ENCODE results near the gene PNPO.

Gene PNPO

DNA sequence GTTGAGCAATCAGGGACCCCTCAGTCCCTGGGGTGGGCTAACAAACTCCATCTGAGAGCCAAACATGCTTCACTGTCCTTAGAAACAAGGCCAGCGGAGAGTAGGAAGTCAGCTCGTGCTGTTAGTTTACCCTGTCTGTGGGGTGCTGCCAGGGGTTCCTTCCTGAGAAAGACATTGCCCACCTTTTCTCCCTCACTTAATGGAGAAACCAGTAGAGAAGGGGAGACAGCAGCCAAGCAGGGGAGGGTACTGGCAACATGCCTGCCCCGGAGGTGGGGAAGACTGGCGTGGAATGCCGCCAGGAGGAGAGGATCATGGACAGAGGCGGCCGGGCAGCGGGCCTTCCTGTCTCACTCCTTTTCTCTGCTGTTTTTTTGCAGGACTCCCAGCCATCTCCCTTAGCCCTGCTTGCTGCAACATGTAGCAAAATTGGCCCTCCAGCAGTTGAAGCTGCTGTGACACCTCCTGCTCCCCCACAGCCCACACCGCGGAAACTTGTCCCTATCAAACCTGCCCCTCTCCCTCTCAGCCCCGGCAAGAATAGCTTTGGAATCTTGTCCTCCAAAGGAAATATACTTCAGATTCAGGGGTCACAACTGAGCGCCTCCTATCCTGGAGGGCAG is 25.5 kb upstream of the PNPO start:
- Histone ChIP-seq H3K9me2 (ENCODE audit: low read depth, low read length) (no peaks in the 10 kb centered on the region), H4K20me1 (ENCODE audit: insufficient read depth, low read length) (no peaks in the 10 kb centered on the region), H3K27me3 (ENCODE audit: insufficient read depth, low read length) (no peaks in the 10 kb centered on the region), H3K9me3 (ENCODE audit: low read length) (no peaks in the 10 kb centered on the region), H2AFZ (ENCODE audit: low read length) (no peak overlapping the region), H3F3A (ENCODE audit: insufficient read depth, low read length) (no peaks in the 10 kb centered on the region), H3K36me3 (ENCODE audit: insufficient read depth, low read length) (0 out of 2 replicates have a peak, but pooled peaks cover 6% of the 10 kb centered on the region), H3K4me2 (ENCODE audit: low read length) (no peak overlapping the region), H3K4me1 (ENCODE audit: insufficient read depth, low read length, severe bottlenecking) (no peaks in the 10 kb centered on the region), H3K4me3 (ENCODE audit: low read depth, low read length, poor library complexity, severe bottlenecking) (no peak overlapping the region), H3K9ac (ENCODE audit: low read length) (no peak overlapping the region), H3K79me2 (ENCODE audit: insufficient read depth, low read length) (no peaks in the 10 kb centered on the region), H3K27ac (ENCODE audit: low read depth, low read length, poor library complexity, severe bottlenecking) (no peak overlapping the region)
- TF ChIP-seq EZH2 (IDR thresholded peaks at IDR 0.05; ENCODE audit: borderline replicate concordance, low read length): no peak
- TF ChIP-seq, protein P1, sequence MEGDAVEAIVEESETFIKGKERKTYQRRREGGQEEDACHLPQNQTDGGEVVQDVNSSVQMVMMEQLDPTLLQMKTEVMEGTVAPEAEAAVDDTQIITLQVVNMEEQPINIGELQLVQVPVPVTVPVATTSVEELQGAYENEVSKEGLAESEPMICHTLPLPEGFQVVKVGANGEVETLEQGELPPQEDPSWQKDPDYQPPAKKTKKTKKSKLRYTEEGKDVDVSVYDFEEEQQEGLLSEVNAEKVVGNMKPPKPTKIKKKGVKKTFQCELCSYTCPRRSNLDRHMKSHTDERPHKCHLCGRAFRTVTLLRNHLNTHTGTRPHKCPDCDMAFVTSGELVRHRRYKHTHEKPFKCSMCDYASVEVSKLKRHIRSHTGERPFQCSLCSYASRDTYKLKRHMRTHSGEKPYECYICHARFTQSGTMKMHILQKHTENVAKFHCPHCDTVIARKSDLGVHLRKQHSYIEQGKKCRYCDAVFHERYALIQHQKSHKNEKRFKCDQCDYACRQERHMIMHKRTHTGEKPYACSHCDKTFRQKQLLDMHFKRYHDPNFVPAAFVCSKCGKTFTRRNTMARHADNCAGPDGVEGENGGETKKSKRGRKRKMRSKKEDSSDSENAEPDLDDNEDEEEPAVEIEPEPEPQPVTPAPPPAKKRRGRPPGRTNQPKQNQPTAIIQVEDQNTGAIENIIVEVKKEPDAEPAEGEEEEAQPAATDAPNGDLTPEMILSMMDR (IDR thresholded peaks at IDR 0.05; ENCODE audit: low read length): no peak

DNA sequence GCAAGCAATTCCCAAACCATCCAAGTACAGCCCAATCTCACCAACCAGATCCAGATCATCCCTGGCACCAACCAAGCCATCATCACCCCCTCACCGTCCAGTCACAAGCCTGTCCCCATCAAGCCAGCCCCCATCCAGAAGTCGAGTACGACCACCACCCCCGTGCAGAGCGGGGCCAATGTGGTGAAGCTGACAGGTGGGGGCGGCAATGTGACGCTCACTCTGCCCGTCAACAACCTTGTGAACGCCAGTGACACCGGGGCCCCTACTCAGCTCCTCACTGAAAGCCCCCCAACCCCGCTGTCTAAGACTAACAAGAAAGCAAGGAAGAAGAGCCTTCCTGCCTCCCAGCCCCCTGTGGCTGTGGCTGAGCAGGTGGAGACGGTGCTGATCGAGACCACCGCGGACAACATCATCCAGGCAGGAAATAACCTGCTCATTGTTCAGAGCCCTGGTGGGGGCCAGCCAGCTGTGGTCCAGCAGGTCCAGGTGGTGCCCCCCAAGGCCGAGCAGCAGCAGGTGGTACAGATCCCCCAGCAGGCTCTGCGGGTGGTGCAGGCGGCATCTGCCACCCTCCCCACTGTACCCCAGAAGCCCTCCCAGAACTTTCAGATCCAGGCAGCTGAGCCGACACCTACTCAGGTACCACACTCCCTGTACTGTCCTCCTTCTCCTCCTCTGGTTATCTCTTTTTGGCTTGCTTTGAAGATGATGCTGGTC is 24.7 kb upstream of the PNPO start:
- no peaks in the 10 kb centered on the region for H3K9me2 ChIP-seq (ENCODE audit: low read depth, low read length)
- H3K27ac ChIP-seq (ENCODE audit: low read depth, low read length, poor library complexity, severe bottlenecking): no peak overlapping the region
- no peaks in the 10 kb centered on the region for H3K4me1 ChIP-seq (ENCODE audit: insufficient read depth, low read length, severe bottlenecking)
- H3K79me2 ChIP-seq (ENCODE audit: insufficient read depth, low read length): no peaks in the 10 kb centered on the region
- H3F3A ChIP-seq (ENCODE audit: insufficient read depth, low read length): no peaks in the 10 kb centered on the region
- TF ChIP-seq, protein P1 (IDR thresholded peaks at IDR 0.05; ENCODE audit: low read length): no peak
- 0 out of 2 replicates have a peak, but pooled peaks cover 6% of the 10 kb centered on the region for H3K36me3 ChIP-seq (ENCODE audit: insufficient read depth, low read length)
- H4K20me1 ChIP-seq (ENCODE audit: insufficient read depth, low read length): no peaks in the 10 kb centered on the region
- no peaks in the 10 kb centered on the region for H3K9me3 ChIP-seq (ENCODE audit: low read length)
- H2AFZ ChIP-seq (ENCODE audit: low read length): no peak overlapping the region
- no peak overlapping the region for H3K9ac ChIP-seq (ENCODE audit: low read length)
- no peak overlapping the region for H3K4me2 ChIP-seq (ENCODE audit: low read length)
- H3K27me3 ChIP-seq (ENCODE audit: insufficient read depth, low read length): no peaks in the 10 kb centered on the region
- H3K4me3 ChIP-seq (ENCODE audit: low read depth, low read length, poor library complexity, severe bottlenecking): no peak overlapping the region

DNA sequence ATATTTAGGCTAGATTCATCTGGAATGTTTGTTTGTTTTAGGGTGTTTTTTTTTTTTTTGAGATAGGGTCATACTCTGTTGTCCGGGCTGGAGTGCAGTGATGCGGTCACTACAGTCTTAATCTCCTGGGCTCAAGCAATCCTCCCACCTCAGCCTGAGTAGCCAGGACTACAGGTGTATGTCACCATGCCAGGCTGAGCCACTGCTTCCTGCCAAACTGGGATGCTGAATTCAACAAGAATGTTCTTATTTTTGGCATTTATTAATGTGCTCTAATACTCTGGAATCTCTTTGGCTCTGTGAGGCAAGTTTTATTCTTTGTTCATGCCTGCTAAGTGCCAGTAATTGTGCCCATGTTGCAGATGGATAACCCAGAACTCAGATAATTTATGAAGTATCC is 23.8 kb upstream of the PNPO start:
- no peak for TF ChIP-seq EZH2 (IDR thresholded peaks at IDR 0.05; ENCODE audit: borderline replicate concordance, low read length)
- TF ChIP-seq, protein P1 (IDR thresholded peaks at IDR 0.05; ENCODE audit: low read length): no peak
- H3F3A ChIP-seq (ENCODE audit: insufficient read depth, low read length): no peaks in the 10 kb centered on the region
- H2AFZ ChIP-seq (ENCODE audit: low read length): no peak overlapping the region
- no peaks in the 10 kb centered on the region for H3K79me2 ChIP-seq (ENCODE audit: insufficient read depth, low read length)
- H3K4me1 ChIP-seq (ENCODE audit: insufficient read depth, low read length, severe bottlenecking): no peaks in the 10 kb centered on the region
- 0 out of 2 replicates have a peak, but pooled peaks cover 6% of the 10 kb centered on the region for H3K36me3 ChIP-seq (ENCODE audit: insufficient read depth, low read length)
- no peak overlapping the region for H3K27ac ChIP-seq (ENCODE audit: low read depth, low read length, poor library complexity, severe bottlenecking)
- H4K20me1 ChIP-seq (ENCODE audit: insufficient read depth, low read length): no peaks in the 10 kb centered on the region
- no peak overlapping the region for H3K4me2 ChIP-seq (ENCODE audit: low read length)
- no peak overlapping the region for H3K9ac ChIP-seq (ENCODE audit: low read length)
- no peak overlapping the region for H3K4me3 ChIP-seq (ENCODE audit: low read depth, low read length, poor library complexity, severe bottlenecking)
- H3K9me3 ChIP-seq (ENCODE audit: low read length): no peaks in the 10 kb centered on the region
- no peaks in the 10 kb centered on the region for H3K27me3 ChIP-seq (ENCODE audit: insufficient read depth, low read length)
- no peaks in the 10 kb centered on the region for H3K9me2 ChIP-seq (ENCODE audit: low read depth, low read length)

Data from OCI-LY1 (cell line).